GM18867 (cell line): Measurements from ENCODE around the gene LRRC46.

Source experiments
- ATAC-seq: cut with Tn5 transposase; IDR thresholded peaks from one replicate; pipeline ENCODE4 v1.9.1; 2021; ENCODE audit warnings: mild to moderate bottlenecking, moderate library complexity; ENCODE audit not compliant: unreplicated experiment

LRRC46 gene

GRCh38 chr17:47808830-47809480 lies 22.5 kb upstream of the LRRC46 start:
- ATAC-seq, result no peak

- peak; percentile 61 for ATAC-seq
Measured at GRCh38 chr17:47810200-47810821, 21.2 kb upstream of the LRRC46 start.

GRCh38 chr17:47810901-47811635 lies 20.4 kb upstream of the LRRC46 start:
- ATAC-seq, result no peak

- ATAC-seq, result no peak
Measured at GRCh38 chr17:47811709-47812108, 19.8 kb upstream of the LRRC46 start.

- ATAC-seq, result no peak
Measured at GRCh38 chr17:47812146-47812920, 19.1 kb upstream of the LRRC46 start.

GRCh38 chr17:47813077-47813476 lies 18.4 kb upstream of the LRRC46 start:
- no peak for ATAC-seq

- ATAC-seq, result no peak
Measured at GRCh38 chr17:47813512-47814031, 17.9 kb upstream of the LRRC46 start.

- ATAC-seq, result no peak
Measured at GRCh38 chr17:47815106-47815918, 16.2 kb upstream of the LRRC46 start.

GRCh38 chr17:47816111-47816735 lies 15.2 kb upstream of the LRRC46 start:
- ATAC-seq, result no peak

- ATAC-seq, result no peak
Measured at GRCh38 chr17:47816947-47817346, 14.5 kb upstream of the LRRC46 start.

- ATAC-seq, result no peak
Measured at GRCh38 chr17:47818002-47818695, 13.3 kb upstream of the LRRC46 start.

- ATAC-seq, result no peak
Measured at GRCh38 chr17:47819475-47819874, 12.0 kb upstream of the LRRC46 start.

- no peak for ATAC-seq
Measured at GRCh38 chr17:47820033-47820789, 11.3 kb upstream of the LRRC46 start.

GRCh38 chr17:47821031-47821423 lies 10.4 kb upstream of the LRRC46 start:
- ATAC-seq, result no peak

GRCh38 chr17:47821424-47822391 lies 9.8 kb upstream of the LRRC46 start, which contains the start of gene OSBPL7:
Gene OSBPL7, minus strand, starts transcription at chr17:47821794. Its CDS starts 1,516 bp downstream, at chr17:47820278.
- ATAC-seq, result peak; percentile 79

GRCh38 chr17:47822785-47823184 lies 8.7 kb upstream of the LRRC46 start:
- no peak for ATAC-seq

- ATAC-seq, result no peak
Measured at GRCh38 chr17:47823519-47823918, 8.0 kb upstream of the LRRC46 start.
